NCI-H774 (cell line): ENCODE data around the gene RBM10.
A peak's percentile ranks its signal among the peaks of the same experiment; 100 is the strongest.
"Not testable (repeated sequence)": the region's sequence is repeated elsewhere in the genome, so short reads cannot be mapped to it uniquely, and the experiment has no call there.

Experiments used
- DNase-seq: peaks from one replicate; lab custom pipeline; 2025; lab: John Stamatoyannopoulos, UW

Gene RBM10

GRCh38 chrX:47144626-47145394 lies at the start of gene RBM10, which contains the start of gene NDUFB11:
RBM10 (plus strand) TSS chrX:47145221; CDS start chrX:47147482, 2,261 bp downstream.
NDUFB11 (minus strand) TSS chrX:47144702; CDS start chrX:47144679, 23 bp downstream.
- peak; percentile 84 for DNase-seq

GRCh38 chrX:47097018-47097417 lies 48.0 kb upstream of the RBM10 start:
- no peak for DNase-seq

GRCh38 chrX:47098338-47099094 lies 46.5 kb upstream of the RBM10 start:
- no peak for DNase-seq

- DNase-seq, result no peak
These were observed 43.8 kb upstream of the RBM10 start for GRCh38 chrX:47101206-47101605.

- not testable (repeated sequence) for DNase-seq
These were observed 33.9 kb upstream of the RBM10 start for GRCh38 chrX:47110936-47111615.

- DNase-seq, result no peak
These were observed 32.6 kb upstream of the RBM10 start for GRCh38 chrX:47112316-47112954.

GRCh38 chrX:47116551-47117110 lies 28.4 kb upstream of the RBM10 start:
- DNase-seq, result not testable (repeated sequence)

GRCh38 chrX:47124466-47124865 lies 20.6 kb upstream of the RBM10 start:
- not testable (repeated sequence) for DNase-seq

GRCh38 chrX:47129157-47129898 lies 15.7 kb upstream of the RBM10 start:
- DNase-seq, result peak; percentile 82

GRCh38 chrX:47129899-47130358 lies 15.1 kb upstream of the RBM10 start:
- DNase-seq, result no peak

GRCh38 chrX:47133493-47133892 lies 11.5 kb upstream of the RBM10 start:
- no peak for DNase-seq

GRCh38 chrX:47135650-47136049 lies 9.4 kb upstream of the RBM10 start:
- not testable (repeated sequence) for DNase-seq

GRCh38 chrX:47138171-47138570 lies 6.8 kb upstream of the RBM10 start:
- no peak for DNase-seq

GRCh38 chrX:47143894-47144625 lies 961 bp upstream of the RBM10 start:
- no peak for DNase-seq

- DNase-seq, result no peak
These were observed 537 bp downstream of the RBM10 start for GRCh38 chrX:47145395-47146120.

GRCh38 chrX:47146121-47146935 lies 1.3 kb downstream of the RBM10 start:
- DNase-seq, result no peak

- no peak for DNase-seq
These were observed 2.2 kb downstream of the RBM10 start for GRCh38 chrX:47146936-47147859.
